Urinary bladder (tissue), 4 donors: ENCODE data around the gene RAB31. TPM values are rescaled to one million over a fixed set of nuclear protein-coding genes. Genes with fewer than 3 reads are reported as not detected.

Experiments
- DNase-seq: peaks from one replicate; pipeline ENCODE4 v3.0.0-alpha.2; 2015; ENCODE audit errors: extremely low spot score
- H3K27ac ChIP-seq: one replicate; pipeline ENCODE4 v1.5.1; 2013; ENCODE audit warnings: low read depth, mild to moderate bottlenecking, moderate library complexity
- H3K36me3 ChIP-seq: one replicate; pipeline ENCODE4 v1.6.1; 2013; ENCODE audit warnings: mild to moderate bottlenecking, moderate library complexity; ENCODE audit not compliant: insufficient read depth
- H3K4me1 ChIP-seq: one replicate; pipeline ENCODE4 v1.6.1; 2013; ENCODE audit warnings: mild to moderate bottlenecking, moderate library complexity; ENCODE audit not compliant: insufficient read depth
- H3K4me3 ChIP-seq: one replicate; pipeline ENCODE4 v1.5.1; 2013; ENCODE audit warnings: low read depth, low read length
- WGBS: extraction: QIAGEN DNeasy Blood & Tissue Kit; methylation state at CpG from one replicate; pipeline ENCODE4 v1.1.7; 2013; 5-methylcytosine and 5-hydroxymethylcytosine counted together
- polyA plus RNA-seq: library from polyadenylated mRNA; stranded (reverse); fragments of 200-250 nt; gene quantifications from one replicate; pipeline ENCODE4 v1.2.3, GENCODE V29; 2013
- small RNA-seq: library from RNA; depleted of rRNA; stranded (forward); fragments of <200 nt; gene quantifications from one replicate; pipeline ENCODE3, GENCODE V24; 2014
- total RNA-seq: library from RNA; depleted of rRNA; stranded (reverse); fragments of >200 nt; gene quantifications from one replicate; pipeline ENCODE4 v1.2.3, GENCODE V29; 2014
- donor health status: healthy with polysubstance abuse.
- donor health status: healthy.

Gene RAB31
- total and polyA plus RNA-seq, 2 donors, result 37.1 to 77.2 TPM

DNA sequence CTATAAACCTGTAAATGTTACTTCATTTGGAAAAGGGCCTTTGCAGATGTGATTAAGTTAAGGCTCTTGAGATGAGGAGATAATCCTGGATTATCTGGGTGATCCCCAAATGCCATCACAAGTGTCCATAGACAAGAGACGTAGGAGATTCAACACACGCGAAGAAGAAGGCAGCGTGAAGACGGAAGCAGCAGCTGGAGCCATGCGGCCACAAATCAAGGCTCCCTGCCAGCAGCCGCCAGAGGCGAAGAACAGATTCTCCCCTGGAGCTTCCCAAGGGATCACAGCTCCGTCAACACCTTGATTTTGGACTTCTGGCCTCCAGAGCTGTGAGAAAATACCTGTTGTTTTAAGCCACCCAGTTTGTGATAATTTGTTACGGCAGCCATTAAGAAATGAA, 194.7 kb downstream of the RAB31 start:
- no peaks in the 10 kb centered on the region for H3K36me3 ChIP-seq
- no peak for DNase-seq
- no peak overlapping the region for H3K27ac ChIP-seq
- WGBS, result 46% methylated on average over 10 of the region's 10 CpGs
- no peaks in the 10 kb centered on the region for H3K4me1 ChIP-seq
- no peak overlapping the region for H3K4me3 ChIP-seq

DNA sequence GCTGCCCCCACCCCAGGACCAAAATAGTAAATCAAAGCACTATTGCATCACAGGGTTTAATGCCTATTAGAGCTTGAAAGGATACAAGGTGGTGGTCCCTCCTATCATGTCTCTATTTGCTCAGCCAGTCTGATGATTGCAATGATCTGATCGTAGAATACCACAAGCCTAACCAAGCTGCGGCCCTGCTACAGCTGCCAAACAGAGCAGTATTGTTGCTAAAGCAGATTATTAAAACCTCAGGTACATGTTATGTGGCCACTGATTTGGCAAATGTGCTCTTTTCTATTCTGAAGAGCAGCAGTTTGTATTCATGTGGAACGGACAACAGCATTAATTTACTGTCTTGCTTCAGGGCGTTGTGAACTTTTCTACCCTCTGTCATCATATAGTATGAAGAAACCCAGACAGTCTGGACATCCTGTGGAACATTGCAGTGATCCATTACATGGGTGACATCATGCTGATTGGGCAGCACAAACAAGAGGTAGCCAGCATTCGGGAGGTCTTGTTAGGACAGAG, 197.4 kb downstream of the RAB31 start:
- 73% methylated on average over 5 of the region's 5 CpGs for WGBS
- H3K27ac ChIP-seq, result no peak overlapping the region
- H3K4me1 ChIP-seq, result no peaks in the 10 kb centered on the region
- no peak for DNase-seq
- H3K36me3 ChIP-seq, result no peaks in the 10 kb centered on the region
- no peak overlapping the region for H3K4me3 ChIP-seq

DNA sequence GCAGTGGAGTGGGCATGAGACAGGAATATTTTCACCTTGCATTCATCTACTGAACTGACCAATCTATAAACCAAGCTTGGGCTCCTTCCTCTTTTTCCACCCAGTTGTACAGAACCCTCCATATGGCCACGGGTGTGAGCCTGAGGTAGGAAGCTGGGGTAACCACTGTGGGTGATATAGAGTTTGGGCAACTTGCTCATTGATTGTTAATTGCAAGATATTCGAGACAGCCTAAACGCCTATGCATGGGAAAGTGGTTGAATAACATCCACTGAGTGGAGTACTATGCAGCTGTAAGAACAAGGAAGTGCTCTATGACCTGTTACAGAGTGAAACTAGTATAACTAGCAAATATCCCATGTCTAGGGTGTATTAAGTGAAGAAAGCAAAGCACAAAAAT, 198.4 kb downstream of the RAB31 start:
- Histone ChIP-seq H3K27ac (no peak overlapping the region), H3K4me1 (no peaks in the 10 kb centered on the region), H3K4me3 (no peak overlapping the region), H3K36me3 (no peaks in the 10 kb centered on the region)
- DNase-seq, result no peak
- WGBS, result 92% methylated on average over 3 of the region's 3 CpGs

DNA sequence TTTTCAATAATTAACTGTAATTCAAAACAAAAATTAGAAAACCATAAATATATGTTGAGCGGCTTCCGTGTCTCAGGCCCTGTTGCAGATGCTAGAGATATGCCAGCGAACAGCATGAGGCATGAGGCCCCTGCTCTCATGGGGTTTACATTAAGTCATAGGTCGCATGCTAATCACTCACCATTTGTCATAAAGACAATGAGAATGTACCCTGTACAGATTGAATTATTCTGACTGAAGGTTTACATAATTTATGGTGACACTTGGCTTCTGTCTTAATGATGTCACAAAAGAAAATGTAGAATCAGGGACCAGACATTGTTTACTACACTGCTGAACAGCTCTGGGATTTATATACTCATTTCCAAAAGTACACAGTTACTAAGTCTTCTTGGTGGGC, 199.8 kb downstream of the RAB31 start:
- no peak overlapping the region for H3K27ac ChIP-seq
- H3K4me1 ChIP-seq, result no peaks in the 10 kb centered on the region
- no peak for DNase-seq
- 94% methylated on average over 4 of the region's 4 CpGs for WGBS
- H3K36me3 ChIP-seq, result no peaks in the 10 kb centered on the region
- H3K4me3 ChIP-seq, result no peak overlapping the region

DNA sequence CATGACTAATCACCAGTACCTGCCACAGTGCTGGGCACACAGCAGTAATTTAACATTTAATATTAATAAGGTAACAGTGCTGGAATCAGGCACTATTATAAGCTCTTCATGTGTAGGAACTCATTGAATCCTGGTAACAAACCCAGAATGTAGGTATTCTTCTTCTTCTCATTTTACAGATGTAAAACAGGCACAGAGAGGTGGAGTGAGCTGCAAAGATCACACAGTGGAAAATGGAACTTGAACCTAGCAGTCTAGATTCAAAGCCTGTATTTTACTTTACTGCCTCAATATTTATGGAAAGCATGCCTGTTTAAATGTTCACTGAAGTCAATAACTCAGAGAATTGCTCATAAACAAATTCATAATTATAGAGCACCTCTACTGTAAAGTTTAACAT, 202.0 kb downstream of the RAB31 start:
- H3K27ac ChIP-seq, result no peak overlapping the region
- no peaks in the 10 kb centered on the region for H3K36me3 ChIP-seq
- no peak overlapping the region for H3K4me3 ChIP-seq
- no peak for DNase-seq
- H3K4me1 ChIP-seq, result no peaks in the 10 kb centered on the region

DNA sequence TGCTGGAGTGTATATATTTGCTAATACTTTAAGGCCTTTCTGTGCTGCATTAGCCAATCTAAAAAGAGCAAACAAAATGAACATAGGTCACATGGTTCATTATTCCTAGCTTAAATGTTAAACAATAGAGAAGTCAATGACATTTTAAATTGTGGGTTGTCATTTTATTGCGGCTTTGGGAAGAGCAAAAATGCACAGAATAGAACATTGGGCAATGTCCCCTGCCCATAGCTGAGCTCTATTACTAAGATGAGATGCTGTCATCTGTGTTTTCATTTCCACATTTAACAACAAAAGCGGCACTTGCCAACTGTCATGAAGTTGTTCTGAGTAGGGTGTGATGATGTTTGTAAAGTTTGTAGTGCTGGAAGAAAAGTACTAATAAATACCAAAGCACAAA, 202.6 kb downstream of the RAB31 start:
- no peaks in the 10 kb centered on the region for H3K4me1 ChIP-seq
- H3K4me3 ChIP-seq, result no peak overlapping the region
- H3K27ac ChIP-seq, result no peak overlapping the region
- WGBS, result 92% methylated on average over 2 of the region's 2 CpGs
- no peak for DNase-seq
- H3K36me3 ChIP-seq, result no peaks in the 10 kb centered on the region

DNA sequence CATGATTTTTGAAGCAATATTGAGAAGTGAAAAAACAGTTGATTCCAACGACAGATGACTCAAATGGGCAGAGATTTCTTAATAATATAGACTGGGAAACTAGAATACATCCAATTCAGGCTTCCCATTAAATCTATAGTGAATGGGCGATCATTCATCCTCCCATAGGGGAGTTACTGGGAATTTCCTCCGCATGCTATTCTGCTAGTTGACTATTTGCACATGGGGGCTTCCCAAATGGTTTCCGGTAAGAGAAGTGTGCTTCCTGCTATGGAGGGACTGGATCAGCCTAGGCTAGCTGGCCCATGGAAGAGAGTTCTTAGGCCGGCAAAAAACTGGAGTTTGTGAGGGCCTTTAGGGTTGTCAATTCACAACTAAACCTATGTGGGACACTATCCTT, 203.1 kb downstream of the RAB31 start:
- H3K36me3 ChIP-seq, result no peaks in the 10 kb centered on the region
- no peak overlapping the region for H3K27ac ChIP-seq
- DNase-seq, result no peak
- WGBS, result 92% methylated on average over 5 of the region's 5 CpGs
- no peaks in the 10 kb centered on the region for H3K4me1 ChIP-seq
- no peak overlapping the region for H3K4me3 ChIP-seq

Small RNA genes lying within 50 kb of the gene (small RNA-seq; reads per million reads assigned to genes)
- gene RN7SL862P, result not detected
- not detected for gene RNA5SP449

Other genes starting within 250 kb of the RAB31 start
- gene RALBP1, start 232.8 kb upstream of the RAB31 start, total RNA-seq, result 48.2 TPM
- gene RALBP1, start 232.8 kb upstream of the RAB31 start, polyA plus RNA-seq, result 46.8 TPM
- 174 TPM for gene PPP4R1, start 93.7 kb upstream of the RAB31 start, total RNA-seq
- gene PPP4R1, start 93.7 kb upstream of the RAB31 start, polyA plus RNA-seq, result 41.8 TPM
- not detected for gene TXNDC2, start 177.7 kb downstream of the RAB31 start, total RNA-seq
- 0.08 TPM for gene TXNDC2, start 177.7 kb downstream of the RAB31 start, polyA plus RNA-seq
- gene VAPA, start 205.7 kb downstream of the RAB31 start, total RNA-seq, result 278 TPM
- gene VAPA, start 205.7 kb downstream of the RAB31 start, polyA plus RNA-seq, result 195 TPM